VCaP (cell line): ENCODE measurements around the gene KRT4.

Experiments
- H3K27ac ChIP-seq: fragments of 450-650 bp; 2 replicates; pipeline ENCODE4 v1.5.1; 2017
- CTCF ChIP-seq: fragments of 450-650 bp; conservative IDR thresholded peaks from 2 replicates; pipeline ENCODE4 v1.5.1; 2017; ENCODE audit warnings: mild to moderate bottlenecking, moderate library complexity

Gene KRT4

GRCh38 chr12:52802442-52802841 is 11.5 kb downstream of the KRT4 start:
- H3K27ac ChIP-seq, result no peak overlapping the region
- TF ChIP-seq CTCF, result no peak

GRCh38 chr12:52801773-52802172 is 12.1 kb downstream of the KRT4 start:
- no peak for TF ChIP-seq CTCF
- peak overlapping the region; percentile 69; the same call in 1 of the 2 replicates for H3K27ac ChIP-seq

GRCh38 chr12:52800259-52800917 is 13.5 kb downstream of the KRT4 start:
- no peak for TF ChIP-seq CTCF
- H3K27ac ChIP-seq, result peak overlapping the region; percentile 69

GRCh38 chr12:52799505-52800211 is 14.3 kb downstream of the KRT4 start:
- no peak for TF ChIP-seq CTCF
- peak overlapping the region; percentile 69; the same call in 1 of the 2 replicates for H3K27ac ChIP-seq

GRCh38 chr12:52798671-52799504 is 15.0 kb downstream of the KRT4 start:
- no peak overlapping the region for H3K27ac ChIP-seq

GRCh38 chr12:52798003-52798670 is 15.8 kb downstream of the KRT4 start:
- no peak overlapping the region for H3K27ac ChIP-seq
- no peak for TF ChIP-seq CTCF

More at GRCh38 chr12:52798671-52799504, 15.0 kb downstream of the KRT4 start:
- no peak for TF ChIP-seq CTCF
